ENCODE measurements around the gene ETFBKMT. TPM values are rescaled to one million over a fixed set of nuclear protein-coding genes. Genes with fewer than 3 reads are reported as not detected.

Gene ETFBKMT
- total RNA-seq, 2 experiments from 2014 or later: 0.41 to 1.0 TPM

Other genes starting within 250 kb of the ETFBKMT start
- under 1 TPM; 0.19 to 0.22 TPM for gene DENND5B, start 68.6 kb upstream of the ETFBKMT start, total RNA-seq
- 1 to 10 TPM; 5.9 to 6.2 TPM for gene AMN1, start 69.3 kb downstream of the ETFBKMT start, total RNA-seq